Suprapubic skin (tissue), 4 donors: Measurements from ENCODE around the gene FKBP6. TPM values are rescaled to one million over a fixed set of nuclear protein-coding genes. Genes with fewer than 3 reads are reported as not detected.
"Not testable (repeated sequence)": the region's sequence is repeated elsewhere in the genome, so short reads cannot be mapped to it uniquely, and the experiment has no call there.

ENCODE experiments used
- DNase-seq, 2 donors: peaks; one replicate each; pipeline ENCODE4 v3.0.0-alpha.2; 2019; ENCODE audit warnings: low spot score in 2 of 2
- H3K27ac ChIP-seq: fragments of 200-600 bp; sonication (generic); one replicate; pipeline ENCODE4 v1.5.1; 2019
- H3K27me3 ChIP-seq: fragments of 200-600 bp; sonication (generic); one replicate; pipeline ENCODE4 v1.5.1; 2019
- H3K36me3 ChIP-seq: fragments of 200-600 bp; sonication (generic); one replicate; pipeline ENCODE4 v1.5.1; 2019
- H3K4me1 ChIP-seq: fragments of 200-600 bp; sonication (generic); one replicate; pipeline ENCODE4 v1.5.1; 2019
- H3K4me3 ChIP-seq: fragments of 200-600 bp; sonication (generic); one replicate; pipeline ENCODE4 v1.5.1; 2019; ENCODE audit warnings: mild to moderate bottlenecking
- H3K9me3 ChIP-seq: fragments of 200-600 bp; sonication (generic); one replicate; pipeline ENCODE4 v1.5.1; 2019
- CTCF ChIP-seq, 2 donors: fragments of 200-600 bp in 1 of 2; fragments of 450-650 bp in 1 of 2; sonication (generic) in 1 of 2; IDR thresholded peaks; one replicate each; pipeline ENCODE4 v1.5.1; 2016 to 2019; ENCODE audit warnings: antibody characterized with exemption in 2 of 2, mild to moderate bottlenecking in 1 of 2, moderate library complexity in 1 of 2
- EP300 ChIP-seq: sonication (generic); formaldehyde crosslinking; IDR thresholded peaks from one replicate; pipeline ENCODE4 v1.6.1; 2017; ENCODE audit warnings: antibody characterized with exemption
- POLR2A ChIP-seq, 2 donors: fragments of 450-650 bp; IDR thresholded peaks; one replicate each; pipeline ENCODE4 v1.6.1; 2017; ENCODE audit warnings: antibody characterized with exemption in 2 of 2, mild to moderate bottlenecking in 2 of 2, moderate library complexity in 2 of 2
- POLR2AphosphoS5 ChIP-seq, 3 donors: sonication (generic); formaldehyde crosslinking; IDR thresholded peaks; one replicate each; pipeline ENCODE4 v1.6.1; 2017; ENCODE audit warnings: antibody characterized with exemption in 3 of 3
- WGBS: methylation state at CpG from one replicate; pipeline ENCODE4 v1.1.5; 2018; 5-methylcytosine and 5-hydroxymethylcytosine counted together
- total RNA-seq, 4 donors: library from RNA; depleted of rRNA; stranded (reverse); fragments of >200 nt; gene quantifications; one replicate each; pipeline ENCODE4 v1.1.0, GENCODE V29; 2016

FKBP6 gene
- total RNA-seq, 4 donors from 2014 or later, result not detected

GRCh38 chr7:73307436-73307835 is 20.5 kb upstream of the FKBP6 start:
- H3K27ac ChIP-seq, result no peak overlapping the region

GRCh38 chr7:73308074-73308664 is 19.8 kb upstream of the FKBP6 start:
- no peak for TF ChIP-seq POLR2A (IDR thresholded peaks at IDR 0.05)
- TF ChIP-seq POLR2AphosphoS5 (IDR thresholded peaks at IDR 0.05), result no peak
- no peak for TF ChIP-seq EP300
- no peak for TF ChIP-seq CTCF (IDR thresholded peaks at IDR 0.05)
- peak in 1 of 2 donors; percentile 73 for DNase-seq
- H3K27me3 ChIP-seq, result no peaks in the 10 kb centered on the region
- peak overlapping the region; percentile 78 for H3K4me3 ChIP-seq
- H3K9me3 ChIP-seq, result no peaks in the 10 kb centered on the region
- 23% methylated on average over 22 of the region's 43 CpGs for WGBS
- peak overlapping the region; percentile 48 for H3K27ac ChIP-seq
- H3K36me3 ChIP-seq, result peaks cover 37% of the 10 kb centered on the region
- H3K4me1 ChIP-seq, result peaks cover 15% of the 10 kb centered on the region

More at GRCh38 chr7:73307436-73307835, 20.5 kb upstream of the FKBP6 start:
- Histone ChIP-seq H3K4me3 (peak overlapping the region; percentile 78), H3K27me3 (no peaks in the 10 kb centered on the region), H3K4me1 (peaks cover 15% of the 10 kb centered on the region), H3K36me3 (peaks cover 43% of the 10 kb centered on the region), H3K9me3 (no peaks in the 10 kb centered on the region)
- WGBS, result 89% methylated on average over 12 of the region's 13 CpGs
- DNase-seq, result no peak
- TF ChIP-seq CTCF (IDR thresholded peaks at IDR 0.05) (no peak), EP300 (no peak), POLR2AphosphoS5 (IDR thresholded peaks at IDR 0.05) (no peak), POLR2A (IDR thresholded peaks at IDR 0.05) (no peak)

- TF ChIP-seq CTCF (IDR thresholded peaks at IDR 0.05), result no peak
- TF ChIP-seq EP300, result no peak
- peak in 2 of 3 donors; percentile 44 to 49 for TF ChIP-seq POLR2AphosphoS5 (IDR thresholded peaks at IDR 0.05)
- no peak for TF ChIP-seq POLR2A (IDR thresholded peaks at IDR 0.05)
- WGBS, result 16% methylated on average over 30 of the region's 40 CpGs
- Histone ChIP-seq H3K27me3 (no peaks in the 10 kb centered on the region), H3K4me3 (peak within 1 kb of the TSS; percentile 78), H3K9me3 (no peaks in the 10 kb centered on the region), H3K4me1 (peaks cover 15% of the 10 kb centered on the region), H3K36me3 (peaks cover 32% of the 10 kb centered on the region), H3K27ac (peak within 1 kb of the TSS; percentile 48)
- DNase-seq, result peak; percentile 91 to 96
These were observed 19.2 kb upstream of the FKBP6 start, which contains the start of gene NSUN5 for GRCh38 chr7:73308665-73309214. NSUN5 (minus strand) TSS chr7:73308826; CDS start chr7:73308790, 36 bp downstream.

GRCh38 chr7:73311421-73311820 is 16.5 kb upstream of the FKBP6 start:
- 82% methylated on average over 5 of the region's 7 CpGs for WGBS
- not testable (repeated sequence) for H3K36me3 ChIP-seq, DNase-seq, H3K27me3 ChIP-seq, H3K9me3 ChIP-seq, H3K4me3 ChIP-seq, H3K27ac ChIP-seq
- H3K4me1 ChIP-seq, result peaks cover 15% of the 10 kb centered on the region

- no peaks in the 10 kb centered on the region for H3K9me3 ChIP-seq
- WGBS, result 94% methylated on average over 33 of the region's 48 CpGs
These were observed 15.0 kb upstream of the FKBP6 start for GRCh38 chr7:73312831-73313520.

More at GRCh38 chr7:73312831-73313520, 15.0 kb upstream of the FKBP6 start:
- no peaks in the 10 kb centered on the region for H3K27me3 ChIP-seq
- peaks cover 8% of the 10 kb centered on the region for H3K4me1 ChIP-seq
- TF ChIP-seq POLR2A (IDR thresholded peaks at IDR 0.05) (no peak), POLR2AphosphoS5 (IDR thresholded peaks at IDR 0.05) (no peak), CTCF (IDR thresholded peaks at IDR 0.05) (no peak), EP300 (no peak)
- no peak overlapping the region for H3K27ac ChIP-seq
- no peak for DNase-seq
- H3K4me3 ChIP-seq, result no peak overlapping the region
- no peaks in the 10 kb centered on the region for H3K36me3 ChIP-seq
